ENCODE measurements around the gene GIT1. TPM values are rescaled to one million over a fixed set of nuclear protein-coding genes. Genes with fewer than 3 reads are reported as not detected.

The GIT1 gene
- total RNA-seq, 2 donors from 2014 or later: 32.8 to 54.9 TPM

GRCh38 chr17:29597361-29598172, 8.1 kb upstream of the GIT1 start:
- TF ChIP-seq, protein P1, sequence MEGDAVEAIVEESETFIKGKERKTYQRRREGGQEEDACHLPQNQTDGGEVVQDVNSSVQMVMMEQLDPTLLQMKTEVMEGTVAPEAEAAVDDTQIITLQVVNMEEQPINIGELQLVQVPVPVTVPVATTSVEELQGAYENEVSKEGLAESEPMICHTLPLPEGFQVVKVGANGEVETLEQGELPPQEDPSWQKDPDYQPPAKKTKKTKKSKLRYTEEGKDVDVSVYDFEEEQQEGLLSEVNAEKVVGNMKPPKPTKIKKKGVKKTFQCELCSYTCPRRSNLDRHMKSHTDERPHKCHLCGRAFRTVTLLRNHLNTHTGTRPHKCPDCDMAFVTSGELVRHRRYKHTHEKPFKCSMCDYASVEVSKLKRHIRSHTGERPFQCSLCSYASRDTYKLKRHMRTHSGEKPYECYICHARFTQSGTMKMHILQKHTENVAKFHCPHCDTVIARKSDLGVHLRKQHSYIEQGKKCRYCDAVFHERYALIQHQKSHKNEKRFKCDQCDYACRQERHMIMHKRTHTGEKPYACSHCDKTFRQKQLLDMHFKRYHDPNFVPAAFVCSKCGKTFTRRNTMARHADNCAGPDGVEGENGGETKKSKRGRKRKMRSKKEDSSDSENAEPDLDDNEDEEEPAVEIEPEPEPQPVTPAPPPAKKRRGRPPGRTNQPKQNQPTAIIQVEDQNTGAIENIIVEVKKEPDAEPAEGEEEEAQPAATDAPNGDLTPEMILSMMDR (IDR thresholded peaks at IDR 0.05): no peak
- no peak for DNase-seq
- Histone ChIP-seq H3K36me3 (no peaks in the 10 kb centered on the region), H3K9ac (ENCODE audit: low read depth in 2 of 2, low read length in 2 of 2) (no peak overlapping the region), H3K27ac (no peak overlapping the region), H3K9me3 (no peaks in the 10 kb centered on the region), H3K27me3 (no peaks in the 10 kb centered on the region), H3K4me1 (peaks cover 2% of the 10 kb centered on the region), H3K4me3 (no peak overlapping the region)
- intact Hi-C loops (cut with DNase I): no loop called here

DNA sequence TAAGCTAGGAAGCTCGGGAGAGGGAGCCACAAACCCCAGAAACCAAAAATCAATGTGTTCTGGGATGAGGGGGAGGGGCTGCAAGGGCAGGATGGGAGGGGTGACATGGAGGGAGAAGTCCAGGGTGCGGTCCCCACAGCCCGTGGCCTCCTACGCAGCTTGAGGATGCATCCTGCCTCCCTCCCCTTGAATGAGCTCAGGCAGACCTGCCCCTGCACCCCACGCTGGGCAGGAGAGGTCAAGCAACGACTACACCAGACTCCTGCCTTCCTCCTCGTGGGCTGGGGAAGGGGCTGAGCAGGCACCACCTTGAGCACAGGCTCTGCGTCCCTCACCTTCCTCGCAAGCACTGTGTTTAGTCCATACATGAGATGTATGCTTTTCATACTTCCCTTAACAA, 7.4 kb upstream of the GIT1 start:
- no peaks in the 10 kb centered on the region for H3K36me3 ChIP-seq

DNA sequence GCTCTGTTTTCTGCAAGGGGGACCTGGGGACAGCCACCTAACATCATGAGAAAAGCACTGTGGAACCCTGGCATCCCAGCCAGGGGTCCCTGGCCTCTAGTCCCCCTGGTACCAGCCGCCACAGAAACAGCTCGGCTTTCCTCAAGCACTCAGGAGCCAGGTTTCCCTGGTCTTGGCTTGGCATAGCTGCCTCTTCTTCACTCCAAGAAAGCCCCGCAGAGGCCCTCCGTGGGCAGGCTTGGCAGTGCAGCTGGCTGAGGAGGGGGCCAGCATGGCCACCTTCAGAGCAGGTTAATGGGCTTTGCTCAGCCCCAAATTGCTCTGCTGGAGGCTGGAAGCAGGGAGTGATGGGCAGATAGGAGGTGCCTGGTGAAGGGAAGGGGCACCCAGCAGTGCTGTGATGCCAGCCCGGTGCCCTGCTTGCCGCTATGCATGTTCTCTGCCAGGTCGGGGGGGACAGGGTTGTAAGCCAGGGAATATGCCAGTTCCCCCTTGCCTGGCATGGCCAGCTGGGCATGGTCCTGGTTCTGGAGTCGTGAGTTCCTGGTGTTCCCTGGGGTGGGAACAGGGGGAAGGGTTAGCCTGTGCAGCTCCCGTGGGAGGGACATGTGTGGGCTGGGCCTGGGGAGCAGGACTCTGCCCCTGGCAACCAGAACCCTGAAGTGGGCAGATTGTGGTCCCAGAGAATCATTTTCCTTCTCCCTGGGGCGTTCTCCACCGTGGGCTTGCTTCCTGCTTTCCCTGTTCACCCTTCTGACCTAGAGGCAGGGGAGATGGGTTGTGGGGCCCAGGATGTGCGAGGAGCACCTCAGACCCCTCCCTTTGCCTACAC, 6.7 kb upstream of the GIT1 start:
- H3K27ac ChIP-seq: no peak overlapping the region
- H3K4me3 ChIP-seq: no peak overlapping the region
- H3K9ac ChIP-seq (ENCODE audit: low read depth in 2 of 2, low read length in 2 of 2): no peak overlapping the region
- intact Hi-C loops (cut with DNase I): no loop called here
- H3K36me3 ChIP-seq: no peaks in the 10 kb centered on the region
- DNase-seq: no peak
- TF ChIP-seq, protein P1 (IDR thresholded peaks at IDR 0.05): no peak
- no peaks in the 10 kb centered on the region for H3K27me3 ChIP-seq
- no peaks in the 10 kb centered on the region for H3K9me3 ChIP-seq
- H3K4me1 ChIP-seq: peaks cover 16% of the 10 kb centered on the region

More for the DNA sequence above, 7.4 kb upstream of the GIT1 start:
- intact Hi-C loops (cut with DNase I): no loop called here
- Histone ChIP-seq H3K9me3 (no peaks in the 10 kb centered on the region), H3K27ac (no peak overlapping the region), H3K4me3 (no peak overlapping the region), H3K27me3 (no peaks in the 10 kb centered on the region), H3K4me1 (peaks cover 10% of the 10 kb centered on the region), H3K9ac (ENCODE audit: low read depth in 2 of 2, low read length in 2 of 2) (no peak overlapping the region)
- DNase-seq: no peak
- TF ChIP-seq, protein P1 (IDR thresholded peaks at IDR 0.05): no peak

DNA sequence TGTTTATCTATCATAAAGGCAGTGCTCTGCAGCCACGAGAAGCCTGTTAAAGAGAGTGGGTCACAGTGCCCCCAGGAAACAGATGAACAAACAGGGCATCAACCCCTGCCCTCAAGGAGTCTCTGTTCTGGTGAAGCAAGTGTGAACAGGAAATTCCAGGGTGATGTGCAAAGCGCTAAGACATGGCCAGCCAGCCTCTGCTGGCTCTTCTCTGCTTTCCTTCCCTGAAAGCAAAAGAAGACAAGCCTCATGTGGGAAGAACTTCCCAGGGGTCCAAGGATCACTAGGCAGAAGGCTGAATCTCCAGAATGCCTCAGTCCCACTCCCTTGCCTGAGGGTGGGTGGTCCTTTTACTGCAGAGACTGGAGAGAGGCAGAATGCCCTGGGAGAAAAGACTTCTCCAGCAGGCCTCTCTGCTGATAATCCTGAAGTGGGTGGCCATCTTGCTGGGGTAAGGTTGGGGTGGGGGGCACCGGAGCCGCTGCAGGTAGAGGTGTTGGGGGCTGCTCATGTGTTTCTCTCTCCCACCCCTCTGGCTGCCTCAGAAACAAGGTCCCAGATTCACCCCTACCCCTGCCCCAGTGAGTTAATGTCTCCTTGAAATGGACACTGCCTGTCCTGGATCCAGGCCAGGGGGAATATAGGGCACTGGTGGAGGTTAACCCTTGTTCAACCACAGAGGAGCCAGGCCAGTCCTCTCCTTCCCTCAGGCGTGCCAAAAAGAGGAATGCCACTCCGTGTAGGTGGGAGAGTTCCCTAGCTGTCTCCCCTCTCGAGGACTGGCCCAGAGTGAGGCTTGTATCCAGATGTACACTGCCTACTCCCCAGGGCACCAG, 5.9 kb upstream of the GIT1 start:
- DNase-seq: no peak

More for the DNA sequence above, 5.9 kb upstream of the GIT1 start:
- no peak overlapping the region for H3K9ac ChIP-seq (ENCODE audit: low read depth in 2 of 2, low read length in 2 of 2)
- intact Hi-C loops (cut with DNase I): no loop called here
- H3K27me3 ChIP-seq: no peaks in the 10 kb centered on the region
- H3K27ac ChIP-seq: no peak overlapping the region
- peaks cover 23% of the 10 kb centered on the region for H3K4me1 ChIP-seq
- no peak overlapping the region for H3K4me3 ChIP-seq
- TF ChIP-seq, protein P1 (IDR thresholded peaks at IDR 0.05): no peak
- no peaks in the 10 kb centered on the region for H3K36me3 ChIP-seq
- H3K9me3 ChIP-seq: no peaks in the 10 kb centered on the region

Measured in colonic mucosa (tissue), 4 donors.